Prostate gland (tissue), 2 donors: ENCODE data around the gene RABGEF1.

Experiments used
- CTCF ChIP-seq, 4 experiments: fragments of 200-600 bp in 2 of 4; fragments of 450-650 bp in 2 of 4; sonication (generic) in 2 of 4; IDR thresholded peaks; 1 replicate in 3 of 4; 2 replicates in 1 of 4; pipeline ENCODE4 v1.5.1; 2016 to 2019; ENCODE audit warnings: antibody characterized with exemption in 4 of 4, mild to moderate bottlenecking in 2 of 4, moderate library complexity in 2 of 4
- POLR2A ChIP-seq: fragments of 450-650 bp; IDR thresholded peaks from one replicate; pipeline ENCODE4 v1.6.1; 2016; ENCODE audit warnings: antibody characterized with exemption, mild to moderate bottlenecking

GRCh38 chr7:66751945-66752344, 11.4 kb downstream of the RABGEF1 start:
- TF ChIP-seq CTCF (IDR thresholded peaks at IDR 0.05) (no peak), POLR2A (no peak)
